Left cardiac atrium (tissue), 4 donors: ENCODE results near the gene SEC16B. TPM values are rescaled to one million over a fixed set of nuclear protein-coding genes. Genes with fewer than 3 reads are reported as not detected.
A peak's percentile ranks its signal among the peaks of the same experiment; 100 is the strongest.

Experiments used
- ATAC-seq, 2 donors: fragments of 200-7000 bp; cut with Tn5 transposase; one replicate each; pipeline ENCODE4 v1.9.1; 2020; ENCODE audit warnings: mild to moderate bottlenecking in 2 of 2, moderate library complexity in 2 of 2
- DNase-seq: peaks from one replicate; pipeline ENCODE4 v3.0.0-alpha.2; 2020
- intact Hi-C, 2 donors: fragments of 100-400 bp; cut with DNase I; formaldehyde crosslinking; loops; one replicate each; pipeline versions ENCODE4 v1.14.1 to v1.15.1; 2022 to 2023
- total RNA-seq, 2 donors: library from RNA; stranded (reverse); fragmentation: NEBNext Ultra II Directional; extraction: Animal tissue kit (Norgen Biotek cat#: 25700); gene quantifications; one replicate each; pipeline ENCODE4 v1.2.1, GENCODE V29; 2021
- donor health status: DM: no; HTN: yes; CAD: no.
- donor health status: DM: no; HTN: yes; CAD: no; lungs with severe emphysema.
- donor health status: DM: yes; HTN: yes; CAD: no.
- donor health status: Dilated cardiomyopathy.

Gene SEC16B
- total RNA-seq, 2 donors from 2014 or later, result 2.1 to 2.2 TPM

DNA sequence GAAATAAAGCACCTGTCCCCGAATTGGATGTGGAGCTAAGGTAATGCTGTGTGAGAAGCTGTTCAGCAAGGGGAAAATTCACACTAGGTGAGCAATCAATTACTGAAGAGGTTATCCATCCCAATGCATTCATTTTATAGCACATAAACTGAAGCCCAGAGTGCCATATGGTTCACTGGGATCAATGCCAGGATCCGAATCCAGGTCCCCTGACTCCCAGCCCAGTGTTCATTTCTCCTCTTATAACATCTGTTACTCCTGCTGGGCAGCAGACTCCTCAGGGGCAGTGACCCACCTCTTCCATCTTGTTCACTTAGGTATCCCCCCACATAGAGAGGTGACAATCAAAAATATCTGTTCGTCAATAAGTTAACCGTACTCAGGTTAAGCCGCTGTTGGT, 13.2 kb upstream of the SEC16B start:
- intact Hi-C loops, result no loop called here
- DNase-seq (no peak), ATAC-seq (no peak)

DNA sequence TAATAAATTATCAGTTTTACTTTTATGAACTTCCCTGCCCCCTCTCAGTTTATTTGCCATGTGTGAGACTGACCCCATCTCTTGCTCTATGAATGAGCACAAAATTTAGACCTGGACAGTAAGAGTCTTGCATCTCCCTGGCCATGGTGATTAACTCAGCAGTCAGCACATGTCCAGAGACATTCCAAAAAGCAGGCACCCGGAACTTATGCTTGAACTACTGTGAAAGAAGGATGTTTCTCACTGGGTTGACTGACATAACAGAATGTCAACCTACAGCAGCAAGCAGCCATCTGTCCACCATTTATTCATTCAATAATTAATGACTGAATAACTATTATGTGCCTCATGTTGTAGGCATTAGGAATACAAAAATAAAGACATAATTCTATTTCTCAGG, 11.3 kb upstream of the SEC16B start:
- DNase-seq, result no peak
- intact Hi-C loops, result no loop called here
- no peak for ATAC-seq

DNA sequence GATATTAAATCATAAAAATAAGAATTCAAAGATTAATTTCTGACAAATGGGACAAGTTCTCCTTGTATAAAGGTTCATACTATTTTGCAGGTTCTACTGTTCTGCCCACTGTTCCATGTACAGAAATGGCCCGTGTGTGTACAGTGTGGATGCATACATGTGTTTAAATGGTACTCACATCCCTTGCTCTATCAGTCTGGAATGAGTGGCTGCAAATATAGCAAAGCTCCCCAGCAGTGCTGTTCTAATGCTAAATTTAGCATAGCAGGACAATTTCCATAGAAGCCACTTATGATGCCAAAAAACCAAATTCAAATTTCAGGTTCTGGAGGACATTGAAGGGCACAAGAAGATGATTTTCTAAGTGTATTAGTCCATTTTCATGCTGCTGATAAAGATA, 9.4 kb upstream of the SEC16B start:
- ATAC-seq (no peak), DNase-seq (no peak)
- intact Hi-C loops, result no loop called here

DNA sequence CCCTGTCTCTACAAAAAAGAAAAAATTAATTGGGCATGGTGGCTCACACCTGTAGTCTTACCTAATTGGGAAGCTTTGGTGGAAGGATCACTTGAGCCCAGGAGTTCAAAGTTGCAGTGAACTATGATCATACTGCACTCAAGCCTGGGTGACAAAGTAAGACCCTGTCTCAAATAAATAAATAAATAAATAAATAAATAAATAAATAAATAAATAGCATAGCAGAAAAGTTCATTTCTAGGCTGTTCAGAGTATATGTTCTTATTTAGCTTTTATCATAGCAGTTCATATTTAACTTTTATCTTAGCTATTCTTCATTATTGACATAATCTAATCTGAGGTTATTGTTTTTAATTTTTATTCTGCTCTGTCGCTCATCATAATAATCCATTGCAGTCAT, 8.7 kb upstream of the SEC16B start:
- DNase-seq, result no peak
- intact Hi-C loops, result no loop called here
- no peak for ATAC-seq

DNA sequence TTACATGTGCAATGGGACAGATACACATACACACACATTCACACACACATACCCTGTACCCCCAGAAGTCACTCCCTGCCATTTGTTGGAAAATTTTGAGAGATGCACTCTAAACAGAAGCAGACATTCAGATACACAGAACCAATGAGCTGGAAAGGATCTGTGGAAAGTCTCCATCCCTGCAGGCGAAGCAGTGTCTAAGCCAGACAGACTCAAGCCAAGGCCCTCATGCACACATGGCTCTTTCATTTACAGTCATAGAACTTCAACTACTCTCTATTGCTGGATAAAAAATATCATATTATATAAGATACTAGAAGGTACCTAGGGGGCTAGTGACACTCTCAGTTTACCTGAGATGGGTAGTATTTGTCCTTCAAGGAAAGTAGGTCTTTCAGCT, 7.3 kb upstream of the SEC16B start:
- DNase-seq (no peak), ATAC-seq (no peak)
- intact Hi-C loops, result no loop called here

DNA sequence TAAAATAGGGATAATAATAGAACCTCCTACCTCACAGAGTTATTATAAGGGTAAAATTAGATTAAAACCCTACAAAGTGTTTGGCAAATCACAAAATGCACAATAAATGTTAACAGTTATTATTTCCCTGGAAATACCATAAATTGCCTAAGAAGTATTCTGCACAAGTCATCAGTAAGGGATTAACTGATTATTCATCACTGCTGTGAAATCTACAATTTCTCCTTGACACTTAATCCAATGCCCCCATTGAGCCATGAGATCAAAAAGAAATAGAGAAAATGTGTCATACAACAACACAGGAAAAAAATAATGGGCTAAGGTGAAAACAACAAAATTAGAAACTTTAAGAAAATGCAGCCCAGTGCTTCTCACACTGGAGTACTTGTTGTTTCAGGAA, 6.7 kb upstream of the SEC16B start:
- no peak for DNase-seq
- intact Hi-C loops, result no loop called here
- no peak for ATAC-seq

DNA sequence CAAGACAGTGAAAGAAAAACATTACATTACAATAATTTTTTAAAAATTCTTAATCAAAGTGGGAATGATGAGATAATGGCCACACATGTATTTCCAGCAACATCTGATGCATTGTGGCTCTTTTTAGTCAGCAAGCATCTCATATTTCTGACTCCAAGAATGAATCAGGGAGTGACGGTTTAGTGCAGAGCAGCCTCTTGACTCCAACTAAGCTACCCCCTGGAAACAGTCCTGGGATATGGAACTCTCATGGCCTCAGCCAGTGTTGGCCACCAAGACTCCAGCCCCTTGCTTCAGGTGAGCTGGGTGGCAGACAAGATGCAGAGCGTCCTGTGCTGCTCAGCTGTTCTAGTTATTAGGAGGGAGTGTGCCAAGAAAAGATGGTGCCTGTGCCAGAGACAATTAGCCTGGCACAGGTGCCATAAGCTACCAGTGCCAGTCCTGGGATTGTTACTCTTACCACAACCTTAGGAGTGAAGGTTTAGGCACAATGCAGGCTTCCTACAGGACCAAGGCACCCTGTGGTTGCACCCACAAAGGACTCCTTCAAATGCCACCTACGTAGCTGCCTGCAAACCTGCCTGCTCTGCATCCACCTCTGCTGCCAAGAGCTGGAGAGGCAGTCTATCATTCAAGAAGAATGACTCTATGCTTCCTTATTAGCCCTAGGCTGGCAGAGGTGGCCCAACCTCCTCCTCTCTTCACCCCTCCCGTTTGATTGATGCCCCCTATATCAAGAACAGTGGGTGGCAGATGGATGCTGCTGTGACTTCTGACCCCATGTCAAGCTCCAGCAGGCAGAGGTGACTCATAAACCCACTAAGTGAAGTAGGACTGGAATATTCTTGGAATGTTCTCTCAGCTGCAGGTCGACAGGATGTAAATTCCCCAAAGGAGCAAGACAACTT, 6.0 kb upstream of the SEC16B start:
- ATAC-seq (no peak), DNase-seq (no peak)
- intact Hi-C loops, result no loop called here

DNA sequence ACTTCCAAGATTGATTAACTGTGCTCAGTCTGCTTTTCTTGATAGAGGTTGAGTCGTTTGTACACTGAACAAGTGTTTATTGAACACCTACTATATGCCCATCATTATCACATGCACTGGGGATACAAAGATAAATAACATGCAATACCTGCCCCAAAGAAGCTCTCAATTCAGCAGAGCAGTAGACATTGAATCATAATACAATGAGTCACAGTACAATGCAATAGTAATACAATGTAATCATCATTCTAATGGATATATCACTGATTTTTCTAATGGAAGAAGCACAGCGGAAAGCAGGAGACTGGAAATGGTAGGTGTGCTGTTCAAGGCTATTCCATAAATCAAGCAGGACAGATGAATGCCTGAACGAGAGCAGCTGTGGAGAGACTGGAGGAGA, 3.7 kb upstream of the SEC16B start:
- DNase-seq, result no peak
- ATAC-seq, result no peak
- intact Hi-C loops, result no loop called here

DNA sequence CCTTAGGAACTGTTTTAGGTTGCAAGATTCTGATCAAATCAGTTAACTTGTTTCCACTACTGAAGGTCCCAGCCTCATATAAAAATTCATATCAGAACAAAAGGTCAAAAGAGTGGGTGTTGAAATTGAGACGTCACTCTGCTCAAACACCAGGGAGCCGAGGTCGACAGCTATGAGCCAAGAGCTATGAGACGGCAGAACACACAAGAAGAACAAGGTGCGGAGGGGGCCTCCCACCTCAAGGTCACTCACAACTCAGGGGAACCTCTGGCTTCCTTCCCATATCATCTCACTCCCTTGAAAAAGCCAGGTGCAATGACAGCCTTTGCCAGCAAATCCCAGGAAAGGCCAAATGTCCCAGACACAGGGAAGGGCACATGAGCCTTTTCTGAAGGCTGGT, 749 bp downstream of the SEC16B start:
- peak in 1 of 2 donors; percentile 38 for ATAC-seq
- no peak for DNase-seq
- intact Hi-C loops, result loop anchor here in 1 of 2 donors (5.0 kb wide), 1 partner anchor 63 kb away; no protein-coding TSS in a partner anchor

DNA sequence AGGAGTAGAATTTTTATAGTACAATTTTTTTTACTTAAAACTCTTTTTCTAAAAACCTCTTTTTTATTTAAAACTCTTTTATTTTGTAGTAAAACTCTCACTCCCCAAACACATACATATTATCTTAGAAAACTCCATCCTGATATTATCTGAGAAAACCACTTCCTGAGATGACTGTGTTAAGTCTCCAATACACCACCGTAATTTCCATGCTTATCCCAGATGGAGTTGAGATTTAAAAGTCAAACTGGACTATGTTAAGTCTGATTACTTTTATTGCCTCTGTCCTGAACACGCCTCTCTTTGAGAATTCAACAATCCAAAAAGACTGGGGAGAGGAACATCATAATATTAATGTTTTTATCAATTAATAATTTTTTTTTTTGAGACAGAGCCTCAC, 3.7 kb downstream of the SEC16B start:
- DNase-seq (no peak), ATAC-seq (no peak)
- intact Hi-C loops, result loop anchor here in 1 of 2 donors (5.0 kb wide), 1 partner anchor 66 kb away; no protein-coding TSS in a partner anchor

DNA sequence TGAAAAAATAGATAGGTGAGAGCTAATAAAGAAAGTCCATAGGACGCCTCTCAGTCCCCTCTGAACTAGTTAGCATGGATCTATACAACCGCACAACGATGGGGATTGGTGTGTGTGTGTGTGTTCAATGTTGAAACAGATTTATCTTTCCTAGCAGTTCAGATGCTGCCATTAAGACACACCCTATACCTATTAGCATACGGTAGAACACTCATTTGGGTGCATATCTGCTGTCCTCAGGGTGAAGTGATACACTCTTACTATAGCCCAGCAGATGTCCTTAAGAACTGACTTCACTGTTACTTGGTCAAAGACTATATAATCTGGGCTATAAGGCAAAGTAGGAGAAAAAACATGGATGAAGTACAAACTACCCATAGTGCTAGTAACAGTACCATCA, 4.6 kb downstream of the SEC16B start:
- intact Hi-C loops, result loop anchor here in 1 of 2 donors (5.0 kb wide), 1 partner anchor 67 kb away; no protein-coding TSS in a partner anchor

DNA sequence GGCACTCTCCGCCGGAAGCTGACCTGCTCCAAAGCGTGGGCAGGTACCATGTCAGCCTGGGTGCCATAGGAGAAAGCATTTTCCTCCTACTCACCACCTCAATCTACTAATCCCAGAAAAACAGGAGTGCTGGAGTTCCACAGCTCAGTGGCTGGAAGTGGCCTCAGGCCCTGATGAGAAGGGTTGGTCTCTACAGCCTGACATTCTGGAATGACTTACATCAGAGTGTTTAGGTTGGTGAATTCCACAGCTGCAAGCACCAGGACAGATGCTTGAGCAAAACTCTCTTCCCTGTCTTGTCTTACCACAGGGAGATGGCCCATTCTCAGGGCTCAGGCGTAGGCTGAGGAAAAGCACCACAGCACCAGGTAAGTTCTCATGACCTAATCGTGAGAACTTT, 5.5 kb downstream of the SEC16B start:
- no peak for DNase-seq
- no peak for ATAC-seq
- intact Hi-C loops, result no loop called here

More for the DNA sequence above, 4.6 kb downstream of the SEC16B start:
- no peak for ATAC-seq
- no peak for DNase-seq

DNA sequence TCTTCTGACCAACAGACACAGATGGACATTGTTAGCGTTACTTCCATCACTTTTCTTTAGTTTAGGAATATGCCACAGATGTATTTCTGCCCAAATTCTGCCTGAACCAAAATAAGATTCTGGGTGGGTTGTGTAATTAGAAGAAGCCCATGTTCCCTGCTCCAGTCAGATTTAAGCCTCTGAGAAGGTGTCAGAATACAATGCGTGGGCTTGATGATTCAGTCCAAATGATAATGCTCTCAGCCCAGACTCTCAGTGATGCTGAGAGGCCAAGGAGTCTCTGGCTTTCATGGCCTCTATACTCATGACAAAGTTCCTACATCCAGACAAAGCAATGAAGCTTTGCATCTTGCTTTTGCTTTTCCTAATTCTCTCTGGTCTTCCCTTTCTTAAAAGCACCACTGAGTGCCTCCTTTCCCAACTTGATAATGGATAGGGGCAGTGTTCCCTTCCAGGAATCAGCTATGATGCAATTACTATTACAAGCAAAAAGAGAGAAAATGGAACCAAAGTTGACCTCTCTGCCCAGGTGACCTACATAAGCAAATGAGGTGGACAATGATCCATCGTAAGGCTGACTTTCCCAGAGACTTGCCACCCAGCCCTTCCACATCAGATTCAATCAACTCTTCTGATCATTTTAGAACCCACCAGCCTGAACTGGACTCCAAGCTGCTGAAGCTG, 8.8 kb downstream of the SEC16B start:
- ATAC-seq (peak in 1 of 2 donors; percentile 32), DNase-seq (no peak)
- intact Hi-C loops, result no loop called here

DNA sequence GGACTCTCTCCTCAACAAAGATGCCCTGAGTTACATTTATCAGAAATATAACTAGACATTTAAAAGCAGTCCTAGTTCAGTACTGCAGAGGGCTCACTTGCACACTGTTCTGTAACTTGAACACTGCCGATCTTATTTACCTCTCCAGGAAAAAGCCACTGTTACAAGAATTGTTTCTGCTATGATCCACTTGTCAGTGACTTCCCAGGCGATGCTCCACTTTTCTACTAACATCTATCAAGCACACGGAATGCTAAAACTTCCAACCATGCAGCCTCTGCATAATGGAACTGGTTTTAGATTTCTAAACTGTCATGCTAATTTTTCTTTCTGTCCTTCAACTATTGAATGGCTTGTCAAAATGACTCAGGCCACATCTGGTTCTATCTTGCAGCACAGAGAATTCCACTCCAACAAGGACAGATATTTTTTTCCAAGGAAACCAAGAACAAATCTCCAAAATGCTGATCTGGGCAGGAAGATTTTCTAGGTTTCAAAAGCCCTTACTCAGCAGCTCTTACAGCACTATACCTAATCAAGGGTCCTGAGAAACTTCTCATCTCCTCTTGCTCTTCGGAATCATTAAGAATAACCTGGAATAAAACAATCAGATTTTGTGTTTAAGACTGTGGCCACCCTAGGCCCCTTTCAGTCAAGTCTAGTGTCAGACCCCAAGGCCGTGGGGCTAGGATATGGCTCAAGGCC, 9.9 kb downstream of the SEC16B start:
- DNase-seq (no peak), ATAC-seq (peak; percentile 41 to 47)
- intact Hi-C loops, result loop anchor here in 1 of 2 donors (10.0 kb wide), 2 partner anchors 235 to 325 kb away; no protein-coding TSS in a partner anchor

DNA sequence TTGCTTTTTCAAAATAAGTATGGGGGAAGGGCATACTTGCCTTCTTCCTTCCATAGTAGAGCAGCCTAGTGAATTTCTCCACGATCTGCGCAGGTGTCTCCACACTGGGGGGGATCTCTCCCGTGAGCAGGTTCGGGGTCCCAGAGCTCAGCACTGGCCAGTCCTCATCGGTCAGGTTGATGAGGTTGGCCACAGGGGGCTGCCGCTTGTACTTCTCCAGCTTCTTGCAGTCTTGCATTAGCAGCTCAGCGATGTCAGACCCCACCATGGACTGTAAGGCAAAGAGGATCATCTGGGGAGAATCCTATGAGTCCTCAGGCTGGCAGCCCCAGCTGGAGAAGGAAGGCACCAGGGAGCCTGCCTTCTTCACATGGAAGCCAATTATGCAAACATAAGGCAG, 11.8 kb downstream of the SEC16B start:
- intact Hi-C loops, result loop anchor here in 1 of 2 donors (10.0 kb wide), 2 partner anchors 237 to 327 kb away; no protein-coding TSS in a partner anchor
- DNase-seq (no peak), ATAC-seq (no peak)

DNA sequence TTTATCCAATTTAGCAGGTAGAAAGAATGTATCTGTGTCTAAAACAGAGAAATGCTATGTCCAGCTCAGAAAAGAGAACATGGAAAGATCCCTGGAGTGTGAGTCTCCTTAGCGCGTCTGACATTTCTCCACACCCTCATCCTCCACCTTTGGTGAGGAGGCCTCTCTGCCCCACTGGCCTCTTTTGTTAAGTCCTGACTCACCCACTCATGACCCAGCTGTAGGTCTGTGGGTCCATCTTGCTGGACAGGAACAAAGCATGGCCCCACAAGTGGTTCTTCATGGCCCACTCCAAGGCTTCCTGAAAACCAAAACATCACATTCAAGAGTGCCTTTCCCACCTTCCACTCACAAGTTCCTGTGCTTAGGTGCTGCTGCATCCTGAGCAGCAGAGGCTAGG, 15.8 kb downstream of the SEC16B start:
- ATAC-seq, result no peak
- intact Hi-C loops, result loop anchor here in 1 of 2 donors (10.0 kb wide), 2 partner anchors 241 to 331 kb away; no protein-coding TSS in a partner anchor
- no peak for DNase-seq

DNA sequence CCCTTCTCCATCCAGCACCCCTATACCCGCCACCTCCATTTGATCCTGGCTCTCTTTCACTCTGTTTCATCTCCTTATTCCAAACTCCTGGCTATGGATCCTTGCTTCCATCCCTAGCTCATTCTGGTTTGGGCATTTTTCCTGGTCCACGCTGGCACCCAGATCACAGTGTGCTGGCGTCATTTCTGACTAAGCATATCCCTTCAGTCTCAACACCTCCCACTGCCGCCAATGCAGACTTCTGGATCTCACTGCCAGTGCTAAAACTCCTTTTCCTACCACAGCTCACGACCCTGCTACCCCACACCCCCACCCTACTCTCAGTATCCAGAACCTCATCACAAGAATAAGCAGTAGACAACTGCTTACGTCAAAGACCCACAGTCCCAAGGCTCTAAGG, 16.3 kb downstream of the SEC16B start:
- DNase-seq, result no peak
- ATAC-seq, result no peak
- intact Hi-C loops, result loop anchor here in 1 of 2 donors (10.0 kb wide), 2 partner anchors 241 to 331 kb away; no protein-coding TSS in a partner anchor

DNA sequence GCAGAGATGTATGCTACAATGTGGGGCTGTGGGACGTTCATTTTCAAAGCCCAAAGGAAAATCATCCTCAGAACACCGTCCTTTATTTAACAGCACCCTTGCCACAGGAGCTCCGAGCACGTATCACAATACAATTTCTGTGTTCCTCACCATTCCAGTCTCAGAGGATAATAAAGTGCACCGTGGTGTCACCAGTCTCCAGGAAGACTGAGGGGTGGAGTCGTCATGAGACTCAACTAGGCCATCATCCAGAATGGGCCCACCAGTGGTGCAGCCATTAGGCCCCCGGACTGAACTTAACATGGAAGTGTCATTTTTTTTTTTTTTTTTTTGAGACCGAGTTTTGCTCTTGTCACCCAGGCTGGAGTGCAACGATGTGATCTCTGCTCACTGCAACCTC, 17.2 kb downstream of the SEC16B start:
- intact Hi-C loops, result loop anchor here in 1 of 2 donors (10.0 kb wide), 2 partner anchors 242 to 332 kb away; no protein-coding TSS in a partner anchor
- no peak for ATAC-seq
- no peak for DNase-seq

DNA sequence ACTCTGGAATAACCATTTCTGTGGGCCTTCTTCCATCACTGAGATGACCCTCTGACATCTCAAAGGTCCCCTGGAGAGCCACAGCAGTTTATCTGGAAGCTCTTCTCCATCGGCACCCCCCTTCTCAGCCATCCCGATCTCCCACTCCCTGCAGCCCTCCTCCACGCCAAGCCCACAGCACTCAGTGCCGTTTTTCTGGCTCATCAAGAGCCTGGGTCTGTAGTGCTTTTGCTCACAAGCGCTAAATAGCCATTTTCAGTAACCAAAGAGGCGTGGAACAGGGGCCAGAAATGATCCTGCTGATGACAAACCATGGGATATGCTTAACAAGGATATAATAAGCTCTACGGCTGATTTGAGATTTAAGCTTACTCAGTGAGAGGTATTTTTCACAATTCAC, 17.6 kb downstream of the SEC16B start:
- ATAC-seq (no peak), DNase-seq (no peak)
- intact Hi-C loops, result loop anchor here in 1 of 2 donors (10.0 kb wide), 2 partner anchors 243 to 333 kb away; no protein-coding TSS in a partner anchor
